Smooth muscle cell of the brain vasculature (primary cell): Measurements from ENCODE around the gene DENND1A.

Source experiments
- DNase-seq: peaks from one replicate; pipeline ENCODE4 v3.0.0-alpha.2; 2012; ENCODE audit warnings: low read depth, low spot score

The DENND1A gene

DNA sequence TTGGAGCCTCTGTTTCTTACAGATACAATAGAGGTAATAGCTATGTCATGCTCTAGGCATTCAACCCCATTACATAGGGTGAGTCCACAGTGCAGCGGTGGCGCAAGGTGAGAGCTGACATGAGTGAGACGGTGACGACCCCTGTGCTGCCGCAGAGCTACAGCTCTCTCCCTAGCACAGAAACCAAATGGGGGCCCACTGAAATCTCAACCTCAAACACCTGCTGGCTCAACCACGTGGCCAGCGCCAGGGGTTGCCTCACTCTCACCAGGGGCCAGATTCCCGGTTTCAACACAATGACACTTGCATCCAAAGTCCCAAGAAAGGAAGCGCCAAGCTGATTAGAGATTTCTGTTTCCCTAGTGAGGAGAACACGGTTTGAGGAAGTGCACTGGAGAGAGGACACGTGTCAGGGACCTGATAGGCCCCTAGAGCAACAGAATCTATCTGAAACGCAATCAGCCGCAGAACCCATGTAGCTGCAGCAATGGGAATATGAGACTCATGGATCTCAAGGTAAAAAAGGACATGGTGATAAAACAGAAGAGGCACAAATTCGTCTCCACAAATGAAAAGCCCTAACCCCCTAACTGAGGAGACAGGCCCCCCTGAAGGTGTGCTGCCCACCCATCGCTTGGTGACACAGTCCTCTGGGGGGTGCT, 459.7 kb downstream of the DENND1A start:
- no peak for DNase-seq

DNA sequence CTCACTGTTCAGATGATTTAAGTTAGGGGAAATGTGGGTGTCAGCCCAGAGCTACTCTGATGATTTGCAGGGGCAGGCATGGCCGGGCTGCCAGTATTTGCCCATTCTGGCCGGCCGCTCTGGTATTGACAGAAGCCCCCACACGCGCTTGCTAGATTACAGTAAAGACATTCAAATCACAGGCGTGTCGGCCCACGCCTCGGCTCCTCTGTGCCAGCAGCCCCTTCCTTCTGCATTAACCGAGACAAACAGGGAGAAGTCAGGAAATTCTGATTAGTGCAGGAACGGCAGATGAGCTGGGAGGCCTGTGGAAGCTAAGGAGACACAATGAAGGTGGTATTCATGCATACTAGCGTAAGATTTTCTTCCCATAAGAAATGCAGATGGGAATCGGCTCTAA, 460.6 kb downstream of the DENND1A start:
- DNase-seq, result no peak

DNA sequence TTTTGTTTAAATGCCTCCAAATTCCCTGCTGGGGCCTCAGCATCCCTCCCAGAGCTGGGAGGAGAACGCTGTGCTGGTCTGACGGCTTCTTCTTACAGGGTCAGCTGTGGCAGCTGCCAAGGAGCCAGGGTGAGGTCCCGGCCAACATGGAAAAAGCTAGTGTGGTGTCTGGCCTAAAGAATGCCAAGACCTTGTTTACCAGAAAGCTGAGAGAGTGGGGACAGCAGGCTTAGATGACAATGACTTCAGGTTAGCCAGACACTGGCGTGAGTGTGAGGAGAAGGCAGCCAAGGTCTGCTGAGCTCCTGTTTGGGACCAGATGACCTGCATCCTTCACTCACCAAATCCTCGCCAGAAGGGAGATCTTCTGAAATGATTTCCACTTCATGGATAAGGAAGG, 461.4 kb downstream of the DENND1A start:
- DNase-seq, result no peak

DNA sequence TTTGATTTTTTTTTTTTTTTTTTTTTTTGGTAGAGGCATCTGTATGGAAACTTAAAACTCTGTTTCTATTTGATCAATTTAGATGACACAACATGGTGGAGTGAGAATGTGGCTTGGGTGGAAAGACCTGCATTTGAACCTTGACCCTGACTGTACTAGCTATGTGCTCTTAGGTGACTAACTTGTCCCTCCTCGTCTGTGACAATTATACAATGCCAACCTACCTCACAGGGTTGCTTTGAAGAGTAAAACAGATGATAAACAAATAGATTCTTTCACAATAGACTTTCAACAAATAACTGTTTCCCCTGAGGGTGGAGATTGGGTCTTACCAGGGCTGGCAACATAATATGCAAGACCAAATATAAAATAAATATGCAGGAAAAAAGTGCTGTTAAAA, 464.6 kb downstream of the DENND1A start:
- DNase-seq, result no peak

DNA sequence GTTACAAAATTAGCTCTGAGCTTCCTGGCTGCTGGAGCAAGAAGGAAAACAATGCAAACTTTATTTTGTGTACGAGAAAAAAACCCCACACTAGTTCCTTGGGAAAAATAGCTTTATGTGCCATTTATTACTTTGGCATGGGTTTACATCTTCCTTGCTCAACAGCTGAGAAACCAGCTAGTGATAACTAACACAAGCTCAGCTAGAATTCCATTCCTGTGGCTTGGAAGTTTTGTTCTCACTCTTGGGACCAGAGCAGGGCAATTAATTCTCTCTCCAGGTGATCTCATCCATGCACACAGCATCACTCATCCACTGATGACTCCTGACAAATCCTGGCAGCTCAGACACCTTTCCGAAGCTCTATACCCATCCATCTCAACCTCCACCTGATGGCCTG, 469.8 kb downstream of the DENND1A start:
- no peak for DNase-seq

DNA sequence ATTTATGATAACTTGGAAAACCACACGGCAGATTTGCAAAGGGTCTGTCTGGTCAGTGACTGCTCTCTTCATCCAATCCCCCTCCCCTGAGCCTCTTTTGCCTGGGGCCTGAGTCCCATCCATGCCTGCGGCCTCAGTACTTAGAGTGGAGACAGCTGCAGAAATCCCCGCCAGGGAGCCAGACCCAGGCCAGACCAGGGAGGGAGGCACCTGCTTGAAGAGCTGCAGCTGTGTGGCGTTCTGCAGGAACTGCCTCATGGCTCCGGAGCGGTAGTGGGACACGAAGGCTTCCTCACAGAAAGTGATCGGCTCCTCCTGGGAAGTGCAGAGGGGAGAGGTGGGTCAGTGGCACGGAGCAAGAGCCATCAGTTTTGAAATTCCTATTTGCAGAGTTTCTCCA, 472.3 kb downstream of the DENND1A start:
- DNase-seq, result no peak

DNA sequence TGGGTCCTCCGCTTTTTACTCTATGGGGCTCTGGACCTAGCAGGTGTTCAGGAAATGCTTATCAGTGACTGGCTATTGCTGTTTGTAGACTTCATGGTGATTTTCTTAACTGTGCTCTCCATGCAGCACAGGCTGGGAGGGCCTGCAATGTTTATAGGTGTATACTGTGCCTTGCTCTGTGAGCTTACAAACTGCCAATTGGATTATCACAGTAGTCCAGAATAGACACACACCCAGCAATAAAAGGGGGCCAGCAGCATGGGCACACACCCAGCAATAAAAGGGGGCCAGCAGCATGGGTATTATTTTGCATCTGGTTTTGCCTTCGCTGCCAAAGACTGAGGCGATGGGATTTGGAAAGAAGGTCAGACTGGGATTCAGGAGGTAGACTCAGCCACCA, 473.9 kb downstream of the DENND1A start:
- no peak for DNase-seq

DNA sequence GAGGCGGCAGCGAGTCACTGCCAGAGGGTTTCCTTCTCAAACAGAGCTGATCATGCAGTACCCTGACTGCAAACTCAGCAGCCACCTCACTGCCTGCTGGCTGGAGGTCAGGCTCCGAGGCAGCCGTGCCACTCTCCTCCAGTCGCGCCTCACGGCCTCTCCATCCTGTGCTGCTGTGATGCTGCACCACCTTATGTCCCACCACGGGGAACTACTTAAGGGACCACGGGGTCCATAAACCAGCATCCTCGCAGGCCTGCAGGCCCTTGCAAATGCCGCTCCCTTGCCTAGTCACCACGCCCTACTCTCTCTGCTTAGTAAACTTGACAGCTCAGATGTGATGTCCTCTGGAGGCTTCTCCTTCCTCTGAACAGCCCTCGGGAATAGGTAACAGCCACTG, 474.7 kb downstream of the DENND1A start:
- DNase-seq, result no peak

DNA sequence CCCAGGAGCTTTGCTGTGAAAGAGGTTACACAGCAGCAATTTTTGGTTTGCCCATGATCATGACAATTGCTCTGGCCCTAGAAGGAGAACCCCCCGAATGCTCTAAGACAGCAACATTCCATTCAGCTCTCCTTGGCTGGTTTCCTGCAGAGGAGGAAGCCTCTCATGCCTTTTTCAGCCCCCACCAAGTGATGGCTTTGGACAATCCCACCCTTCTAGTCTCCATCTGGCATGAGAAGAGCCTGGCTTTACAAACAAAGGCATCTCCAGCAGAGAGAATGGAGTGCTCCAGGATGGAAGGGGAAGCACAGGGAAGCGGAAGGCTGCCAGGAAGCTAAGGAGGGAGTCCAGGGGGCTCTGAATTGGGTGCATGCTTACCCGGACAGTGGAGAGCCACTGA, 475.6 kb downstream of the DENND1A start:
- DNase-seq, result no peak

DNA sequence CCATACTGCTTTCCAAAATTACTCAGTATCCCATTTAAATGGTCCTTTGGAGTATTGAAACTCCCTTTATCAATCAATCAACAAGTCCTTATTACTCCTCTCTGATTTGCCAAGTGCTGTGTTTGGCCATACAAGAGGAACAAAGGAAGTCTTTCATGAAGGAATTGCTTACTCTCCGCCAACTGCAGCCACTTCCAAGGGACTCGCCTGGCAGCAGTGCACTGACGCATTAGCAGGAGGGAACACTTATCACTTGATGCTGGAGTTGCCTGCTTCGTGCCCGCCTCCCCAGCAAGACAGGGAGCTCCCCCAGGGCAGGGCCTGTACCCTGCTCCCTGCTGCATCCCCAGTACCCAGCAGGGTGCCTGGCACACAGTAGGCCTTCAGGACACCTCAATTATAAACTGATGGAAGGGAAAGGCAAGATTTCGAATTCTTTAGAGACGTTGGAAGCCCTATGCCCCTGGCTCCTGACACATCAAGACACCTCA, 476.1 kb downstream of the DENND1A start:
- DNase-seq, result no peak

DNA sequence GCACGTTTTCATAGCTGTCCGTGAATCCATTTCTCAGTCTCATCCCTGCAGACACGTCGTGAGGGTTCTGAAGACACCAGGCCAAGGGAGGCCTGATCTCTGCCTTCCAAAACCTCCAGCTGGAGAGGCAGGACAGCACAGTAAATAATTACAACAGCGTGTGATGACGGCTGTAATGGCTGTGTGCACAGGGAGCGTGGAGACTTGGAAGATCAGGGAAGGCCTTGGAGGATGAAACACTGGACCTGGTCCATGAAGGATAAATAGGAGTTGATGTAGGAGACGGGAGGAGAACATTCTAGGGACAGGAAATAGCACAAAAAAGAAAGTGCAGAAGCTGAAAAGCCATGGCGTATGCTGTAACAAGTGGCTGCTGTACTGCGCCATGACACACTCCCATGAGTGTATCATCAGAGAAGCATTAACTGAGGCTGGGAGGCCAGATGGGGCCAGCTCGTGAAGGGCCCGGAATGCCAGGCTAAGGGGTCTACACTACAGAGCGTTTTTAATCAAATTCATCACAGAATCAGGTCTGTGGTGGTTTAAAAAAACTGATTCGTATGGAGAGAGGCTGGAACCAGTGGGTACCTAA, 476.8 kb downstream of the DENND1A start:
- DNase-seq, result no peak

DNA sequence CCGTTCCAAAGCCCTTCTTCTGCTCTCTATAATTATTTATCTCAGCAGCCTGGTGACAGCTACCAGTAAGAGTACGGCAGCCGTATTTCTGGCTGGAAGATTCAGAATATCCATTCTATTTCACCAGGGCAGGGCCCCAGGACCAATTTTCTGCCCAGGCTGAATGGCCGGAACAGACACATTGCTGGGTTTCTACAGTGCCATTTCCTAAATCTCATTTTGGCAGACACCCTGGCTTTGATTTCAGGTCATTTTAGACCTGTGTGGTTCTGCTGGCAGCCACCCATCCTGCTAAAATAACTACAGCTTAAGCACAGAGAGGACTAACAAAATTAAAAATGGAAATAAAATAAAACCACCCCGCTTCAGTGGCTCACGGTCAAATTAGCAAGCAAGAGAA, 478.9 kb downstream of the DENND1A start:
- DNase-seq, result no peak

DNA sequence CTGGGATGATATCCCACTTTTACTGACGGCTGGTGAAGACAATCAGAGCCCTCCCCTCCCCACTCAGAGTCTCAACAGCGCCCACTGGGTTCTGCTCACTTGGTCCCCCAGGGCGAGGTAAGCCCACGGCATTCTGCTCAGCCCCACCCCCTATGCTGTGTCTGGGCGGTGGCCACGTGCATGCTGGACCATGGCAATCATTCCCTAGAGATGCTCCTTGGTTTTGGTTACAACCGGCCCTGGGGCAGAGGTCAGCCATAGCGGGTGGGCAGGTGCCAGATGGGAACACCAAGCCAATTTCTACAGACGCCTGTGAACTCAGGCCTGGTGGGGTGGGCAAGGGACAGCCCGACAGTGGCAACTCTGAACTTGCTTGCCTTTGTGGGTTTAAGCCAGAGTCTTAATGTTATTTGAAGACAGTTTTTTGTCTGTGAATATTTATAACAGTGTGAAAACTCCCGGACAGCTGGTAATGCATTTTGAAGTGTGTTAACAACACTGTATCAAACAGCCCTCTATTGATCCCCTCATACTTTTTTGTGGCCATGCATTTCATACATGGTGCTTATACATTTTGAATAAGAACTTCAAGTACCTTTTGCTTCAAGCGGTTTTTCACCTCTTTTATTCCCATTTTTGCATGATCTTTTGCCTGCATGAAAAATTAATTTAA, 479.7 kb downstream of the DENND1A start:
- DNase-seq, result no peak

DNA sequence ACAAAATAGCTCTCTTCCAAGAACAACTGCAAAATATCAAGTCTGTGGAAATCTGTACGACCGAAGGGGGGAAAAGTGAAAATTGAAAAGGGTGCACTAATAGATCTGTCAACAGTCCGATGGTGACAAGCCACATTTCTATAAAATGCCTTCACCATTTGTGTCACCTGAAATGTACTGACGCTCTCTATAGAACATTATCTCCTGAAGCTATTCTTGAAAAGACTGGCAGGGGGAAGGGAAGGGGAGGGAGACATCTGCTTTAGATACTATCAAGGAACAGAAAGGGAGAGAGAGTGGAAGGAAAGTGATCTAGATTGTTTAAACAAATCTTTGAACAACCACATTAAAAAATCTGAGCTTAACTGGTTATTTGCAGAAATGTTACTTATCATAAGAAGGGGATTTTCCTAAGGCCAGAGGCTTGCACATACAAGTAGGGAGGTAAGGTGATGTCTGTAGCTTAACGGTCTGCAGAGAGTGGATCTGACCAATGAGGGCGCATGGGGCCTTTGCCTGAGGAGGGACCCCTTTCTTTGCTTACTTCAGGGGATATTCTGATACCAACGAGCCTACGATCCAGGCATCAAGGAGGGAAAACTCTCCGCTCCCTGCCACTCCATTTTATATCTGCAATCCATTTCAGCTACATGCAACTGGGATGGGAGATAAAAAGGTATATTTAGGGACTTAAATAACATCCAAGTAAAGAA, 481.8 kb downstream of the DENND1A start:
- no peak for DNase-seq

DNA sequence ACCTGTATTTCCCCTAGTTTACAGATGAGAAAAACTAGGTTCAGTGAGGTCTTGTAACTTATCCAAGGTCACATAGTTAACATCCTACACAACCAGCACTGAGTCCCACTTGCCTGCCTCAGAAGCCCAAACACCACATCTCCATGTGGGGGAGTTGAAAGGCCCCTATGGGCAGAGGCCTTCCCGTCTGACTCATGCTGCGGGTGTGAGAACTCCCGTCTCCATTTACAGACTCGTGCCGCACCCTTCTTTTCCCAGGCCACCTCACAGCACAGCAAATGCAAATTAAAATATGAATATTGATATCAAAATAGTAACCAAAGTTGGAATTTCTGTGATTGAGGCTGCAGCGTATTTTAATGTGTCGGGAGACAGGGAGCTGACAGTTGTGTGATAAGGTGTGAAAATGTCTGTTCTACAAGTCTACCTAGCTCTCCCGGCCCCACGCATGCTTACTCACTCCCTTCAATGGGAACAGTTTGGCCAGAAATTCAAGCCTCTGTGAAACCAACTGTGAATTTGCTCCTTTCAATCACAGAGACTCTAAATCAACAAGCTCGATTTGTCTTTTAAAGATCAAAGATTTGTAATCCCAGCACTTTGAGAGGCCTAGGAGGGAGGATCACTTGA, 483.8 kb downstream of the DENND1A start:
- DNase-seq, result no peak

DNA sequence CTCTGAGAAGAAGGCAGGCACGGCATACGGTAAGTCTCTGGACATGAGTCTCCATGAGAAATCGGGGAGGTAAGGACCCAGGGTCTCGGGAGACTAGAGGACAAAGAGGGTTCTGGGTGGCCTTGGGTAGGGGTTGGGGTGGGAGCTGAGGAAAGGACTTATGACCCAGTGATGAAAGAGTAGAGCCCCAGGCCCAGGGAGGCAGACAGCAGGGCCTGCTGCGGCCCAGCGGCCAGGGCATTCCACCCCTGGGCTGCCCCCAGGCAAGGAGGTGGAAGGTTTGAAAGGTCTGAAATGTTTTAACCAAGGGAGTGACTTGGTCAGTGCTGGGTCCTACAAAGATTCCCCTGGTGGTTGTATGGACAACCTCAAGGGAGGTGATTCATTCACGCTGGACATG, 484.8 kb downstream of the DENND1A start:
- DNase-seq, result no peak

DNA sequence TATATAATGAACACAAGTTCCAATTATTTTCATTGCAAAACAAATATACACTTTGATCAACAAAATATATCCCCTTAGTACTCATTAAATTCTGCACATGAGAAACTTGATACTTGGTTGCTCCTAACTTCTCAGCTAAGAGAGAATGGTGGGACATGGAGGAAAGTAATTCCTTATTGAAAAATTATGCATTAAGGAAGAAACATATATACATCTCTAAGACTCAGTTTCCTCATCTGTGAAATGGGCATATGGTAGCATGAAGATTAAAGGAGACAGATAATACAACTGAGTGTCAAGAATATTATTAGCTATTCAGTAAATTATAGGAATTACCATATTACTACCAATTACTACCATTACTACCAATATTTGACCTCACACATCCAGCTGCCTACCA, 488.2 kb downstream of the DENND1A start:
- no peak for DNase-seq

DNA sequence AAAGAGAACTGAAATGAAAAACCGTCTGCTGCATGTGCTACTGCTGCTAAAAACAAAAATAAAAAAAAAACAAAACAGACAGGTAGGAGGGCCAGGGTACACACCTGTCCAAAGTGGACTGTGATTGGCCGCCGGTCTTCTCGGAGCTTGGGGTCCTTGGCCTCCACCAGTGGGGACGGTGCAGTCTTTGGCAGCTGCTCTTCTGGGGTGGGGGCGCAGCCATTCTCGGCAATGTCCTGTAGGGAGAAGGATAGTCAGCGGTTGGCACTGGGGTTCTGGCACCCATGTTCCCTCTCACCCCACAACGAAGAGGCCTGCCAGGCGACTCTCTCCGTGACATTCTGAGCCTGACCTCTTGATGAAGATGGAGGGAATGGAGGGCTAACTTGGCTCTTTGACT, 489.7 kb downstream of the DENND1A start:
- DNase-seq, result no peak

DNA sequence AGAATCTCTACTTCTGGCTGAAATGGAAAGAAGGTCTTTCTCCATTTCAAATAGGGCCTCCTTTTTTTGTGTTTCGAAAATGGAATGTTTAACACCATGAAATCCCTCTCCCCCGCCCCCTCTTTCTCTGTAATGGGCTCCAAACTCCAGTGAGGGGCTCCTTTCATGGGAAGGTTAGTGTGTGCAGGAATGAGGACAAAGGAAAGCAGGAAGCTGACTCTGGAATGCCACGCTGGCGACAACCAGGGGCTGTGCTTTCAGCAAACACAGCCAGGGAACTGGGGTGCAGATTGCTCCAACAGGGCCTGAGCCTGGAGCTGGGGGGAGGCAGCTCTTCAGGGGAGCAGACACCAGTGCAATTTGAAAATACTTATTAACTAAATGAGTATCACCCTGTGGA, 491.1 kb downstream of the DENND1A start:
- DNase-seq, result no peak

DNA sequence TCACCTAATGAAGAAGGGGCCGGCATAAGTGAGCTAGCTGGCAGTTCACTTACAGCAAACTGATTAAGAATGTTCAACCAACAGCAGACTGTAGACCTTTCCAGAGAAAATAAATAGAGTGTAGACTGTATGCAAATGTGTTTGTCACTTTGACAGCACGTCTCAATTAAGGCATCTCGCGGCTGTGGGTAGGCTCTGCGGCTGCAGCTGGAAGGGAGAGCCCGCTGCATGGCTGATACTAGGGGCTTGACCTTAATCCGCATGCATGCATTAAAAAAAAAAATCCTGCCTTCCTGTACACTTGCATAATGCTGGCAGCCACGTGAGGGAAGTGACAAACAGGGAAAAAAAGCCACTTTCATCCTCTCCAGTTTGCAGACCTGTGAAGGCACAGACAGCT, 491.6 kb downstream of the DENND1A start:
- no peak for DNase-seq

DNA sequence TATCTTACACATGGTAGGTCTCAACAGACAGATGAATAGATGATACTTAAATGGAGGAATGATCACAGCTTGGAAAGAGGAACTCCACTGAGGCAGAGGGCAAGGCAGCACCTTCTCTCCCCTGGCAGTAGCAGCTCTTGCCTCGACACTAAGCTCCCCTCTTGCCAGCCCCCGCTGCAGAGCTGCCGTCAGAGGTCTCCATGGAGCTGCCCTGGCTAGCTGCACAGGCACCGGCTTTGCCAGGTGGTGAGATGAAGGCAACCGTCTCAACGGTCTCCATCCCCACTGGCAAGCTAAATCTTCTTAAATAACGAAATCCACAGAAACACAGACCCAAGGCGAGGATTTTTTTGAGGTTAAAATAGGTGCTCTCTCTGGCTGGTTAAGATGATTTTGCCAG, 492.7 kb downstream of the DENND1A start:
- DNase-seq, result no peak

DNA sequence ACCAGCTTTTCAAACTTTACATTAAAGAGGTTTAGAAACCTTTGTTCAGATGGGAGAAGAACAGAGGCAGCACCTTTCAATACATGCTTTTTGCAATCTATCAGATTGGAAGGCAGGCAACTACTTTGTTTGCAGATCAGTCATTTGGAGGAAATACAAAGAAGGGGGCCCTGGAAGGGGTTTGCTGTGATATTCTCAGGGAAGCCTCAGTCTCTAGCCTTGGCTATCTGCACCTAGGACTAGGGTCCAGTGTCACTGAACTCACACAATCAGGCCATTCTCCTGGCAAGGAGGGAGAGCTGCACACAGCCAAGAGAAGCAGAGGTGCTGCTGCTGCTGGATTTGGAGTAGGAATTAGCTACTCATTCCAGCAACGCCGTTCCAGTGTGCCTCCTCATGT, 494.5 kb downstream of the DENND1A start:
- no peak for DNase-seq
